GM12872 (cell line): ENCODE data around the gene ADGRV1.

ENCODE experiments used
- CTCF ChIP-seq: IDR thresholded peaks from 3 replicates; pipeline ENCODE4 v1.5.1; 2011; ENCODE audit warnings: low read depth, mild to moderate bottlenecking, low read length, moderate library complexity; ENCODE audit not compliant: insufficient read depth

Gene ADGRV1

GRCh38 chr5:90561766-90562165 is 3.2 kb downstream of the ADGRV1 start:
- TF ChIP-seq CTCF = no peak

- TF ChIP-seq CTCF = no peak
Observed at GRCh38 chr5:90562341-90562740, 3.7 kb downstream of the ADGRV1 start.

- TF ChIP-seq CTCF = no peak
Observed at GRCh38 chr5:90563108-90563507, 4.5 kb downstream of the ADGRV1 start.

- TF ChIP-seq CTCF = no peak
Observed at GRCh38 chr5:90565491-90565890, 6.9 kb downstream of the ADGRV1 start.

GRCh38 chr5:90569084-90569483 is 10.5 kb downstream of the ADGRV1 start:
- no peak for TF ChIP-seq CTCF

GRCh38 chr5:90570034-90570433 is 11.4 kb downstream of the ADGRV1 start:
- no peak for TF ChIP-seq CTCF

- no peak for TF ChIP-seq CTCF
Observed at GRCh38 chr5:90571147-90571773, 12.7 kb downstream of the ADGRV1 start.
